CD4-positive, CD25-positive, alpha-beta regulatory T cell (primary cell): ENCODE data around the gene CCDC85C. TPM values are rescaled to one million over a fixed set of nuclear protein-coding genes. Genes with fewer than 3 reads are reported as not detected.
A peak's percentile ranks its signal among the peaks of the same experiment; 100 is the strongest.

Experiments
- ATAC-seq, 2 donors: fragments of 150-1000 bp; cut with Tn5 transposase; one replicate each; pipeline ENCODE4 v1.10.0; 2021; ENCODE audit warnings: low read depth in 2 of 2, moderate number of reproducible peaks in 2 of 2, moderate library complexity in 1 of 2
- DNase-seq, 3 donors: peaks; one replicate each; pipeline versions ENCODE4 v3.0.0 to v3.0.0-alpha.2; 2012 to 2022; ENCODE audit warnings: mixed read lengths in 1 of 3
- H3K27ac ChIP-seq: one replicate; pipeline ENCODE4 v1.7.0; 2013; ENCODE audit warnings: mild to moderate bottlenecking, low read length; ENCODE audit not compliant: insufficient read depth, poor library complexity, severe bottlenecking
- H3K27me3 ChIP-seq: one replicate; pipeline ENCODE4 v1.7.0; 2013; ENCODE audit warnings: low read length; ENCODE audit not compliant: control insufficient read depth, insufficient read depth
- H3K36me3 ChIP-seq: one replicate; pipeline ENCODE4 v1.7.0; 2013; ENCODE audit warnings: mild to moderate bottlenecking, low read length, moderate library complexity; ENCODE audit not compliant: control insufficient read depth, insufficient read depth
- H3K4me1 ChIP-seq: 2 replicates; pipeline ENCODE4 v1.7.0; 2013; ENCODE audit warnings: mild to moderate bottlenecking, low read length; ENCODE audit not compliant: insufficient read depth, control insufficient read depth, poor library complexity, severe bottlenecking
- H3K4me3 ChIP-seq: one replicate; pipeline ENCODE4 v1.7.0; 2013; ENCODE audit warnings: low read depth, mild to moderate bottlenecking, low read length, moderate library complexity
- H3K9me3 ChIP-seq, 2 experiments: 1 replicate in 1 of 2; 2 replicates in 1 of 2; pipeline ENCODE4 v1.7.0; 2013; ENCODE audit warnings: low read length in 2 of 2, mild to moderate bottlenecking in 1 of 2, moderate library complexity in 1 of 2; ENCODE audit not compliant: control insufficient read depth in 2 of 2
- H3K27ac Mint-ChIP-seq, 3 donors: one replicate each; pipeline ENCODE4 v1.8.0; 2020 to 2022; ENCODE audit warnings: mild to moderate bottlenecking in 3 of 3, mixed read lengths in 3 of 3, moderate library complexity in 2 of 3
- H3K27me3 Mint-ChIP-seq: one replicate; pipeline ENCODE4 v1.8.0; 2022; ENCODE audit warnings: mild to moderate bottlenecking, mixed read lengths
- H3K36me3 Mint-ChIP-seq: one replicate; pipeline ENCODE4 v1.8.0; 2020; ENCODE audit warnings: mixed read lengths
- H3K4me1 Mint-ChIP-seq, 4 donors: one replicate each; pipeline ENCODE4 v1.8.0; 2020 to 2022; ENCODE audit warnings: mixed read lengths in 4 of 4, mild to moderate bottlenecking in 1 of 4
- H3K4me3 Mint-ChIP-seq, 4 donors: one replicate each; pipeline ENCODE4 v1.8.0; 2020 to 2022; ENCODE audit warnings: mild to moderate bottlenecking in 4 of 4, mixed read lengths in 4 of 4, moderate library complexity in 3 of 4
- H3K9me3 Mint-ChIP-seq, 7 donors: one replicate each; pipeline ENCODE4 v1.8.0; 2020 to 2022; ENCODE audit warnings: mixed read lengths in 7 of 7, mild to moderate bottlenecking in 3 of 7, moderate library complexity in 2 of 7
- polyA plus RNA-seq, 4 donors: library from polyadenylated mRNA; unstranded; fragments of 300-500 nt; fragmentation: Illumina TruSeq; gene quantifications; one replicate each; pipeline ENCODE4 v1.2.3, GENCODE V29; 2021
- total RNA-seq: library from RNA; stranded (reverse); gene quantifications from one replicate; pipeline ENCODE4 v1.2.3, GENCODE V29; 2022

The CCDC85C gene
- total and polyA plus RNA-seq, 5 donors from 2014 or later, result 0.62 to 6.3 (median 0.98) TPM

GRCh38 chr14:99511421-99512109, 92.4 kb downstream of the CCDC85C start:
- Mint-ChIP-seq H3K4me3 (no peak overlapping the region), H3K4me1 (peaks cover 0 to 2% (median 0%) of the 10 kb centered on the region in 4 donors), H3K9me3 (no peaks in the 10 kb centered on the region), H3K36me3 (peaks cover 22% of the 10 kb centered on the region), H3K27me3 (no peaks in the 10 kb centered on the region), H3K27ac (no peak overlapping the region)
- Histone ChIP-seq H3K9me3 (no peaks in the 10 kb centered on the region), H3K4me1 (no peaks in the 10 kb centered on the region), H3K27me3 (no peaks in the 10 kb centered on the region), H3K4me3 (no peak overlapping the region), H3K36me3 (peaks cover 42% of the 10 kb centered on the region), H3K27ac (no peak overlapping the region)
- no peak for DNase-seq
- ATAC-seq, result no peak

- ATAC-seq (no peak), DNase-seq (no peak)
- peaks cover 0 to 2% (median 0%) of the 10 kb centered on the region in 4 donors for H3K4me1 Mint-ChIP-seq
- Histone ChIP-seq H3K4me3 (no peak overlapping the region), H3K9me3 (no peaks in the 10 kb centered on the region), H3K27ac (no peak overlapping the region), H3K36me3 (peaks cover 51% of the 10 kb centered on the region), H3K4me1 (no peaks in the 10 kb centered on the region), H3K27me3 (no peaks in the 10 kb centered on the region)
- no peak overlapping the region for H3K27ac Mint-ChIP-seq
- no peaks in the 10 kb centered on the region for H3K9me3 Mint-ChIP-seq
- H3K4me3 Mint-ChIP-seq, result no peak overlapping the region
- H3K27me3 Mint-ChIP-seq, result no peaks in the 10 kb centered on the region
- peaks cover 31% of the 10 kb centered on the region for H3K36me3 Mint-ChIP-seq
Measured at GRCh38 chr14:99510556-99511139, 93.4 kb downstream of the CCDC85C start.

- no peak for DNase-seq
- H3K36me3 Mint-ChIP-seq, result peaks cover 37% of the 10 kb centered on the region
Measured at GRCh38 chr14:99509871-99510555, 94.0 kb downstream of the CCDC85C start.

GRCh38 chr14:99508896-99509629, 94.9 kb downstream of the CCDC85C start:
- no peaks in the 10 kb centered on the region for H3K9me3 Mint-ChIP-seq
- Histone ChIP-seq H3K36me3 (peaks cover 67% of the 10 kb centered on the region), H3K27me3 (no peaks in the 10 kb centered on the region), H3K4me1 (no peaks in the 10 kb centered on the region), H3K9me3 (no peaks in the 10 kb centered on the region), H3K27ac (no peak overlapping the region), H3K4me3 (no peak overlapping the region)
- H3K36me3 Mint-ChIP-seq, result peaks cover 46% of the 10 kb centered on the region
- H3K4me3 Mint-ChIP-seq, result no peak overlapping the region
- H3K27ac Mint-ChIP-seq, result peak overlapping the region in 2 of 3 donors; percentile 41 to 59
- H3K27me3 Mint-ChIP-seq, result no peaks in the 10 kb centered on the region
- DNase-seq (no peak), ATAC-seq (no peak)
- H3K4me1 Mint-ChIP-seq, result peaks cover 0 to 2% (median 0%) of the 10 kb centered on the region in 4 donors

More at GRCh38 chr14:99509871-99510555, 94.0 kb downstream of the CCDC85C start:
- Histone ChIP-seq H3K4me3 (no peak overlapping the region), H3K27ac (no peak overlapping the region), H3K4me1 (no peaks in the 10 kb centered on the region), H3K9me3 (no peaks in the 10 kb centered on the region), H3K36me3 (peaks cover 58% of the 10 kb centered on the region), H3K27me3 (no peaks in the 10 kb centered on the region)
- Mint-ChIP-seq H3K27ac (no peak overlapping the region), H3K4me3 (no peak overlapping the region), H3K4me1 (peaks cover 0 to 2% (median 0%) of the 10 kb centered on the region in 4 donors), H3K27me3 (no peaks in the 10 kb centered on the region), H3K9me3 (no peaks in the 10 kb centered on the region)
- ATAC-seq, result no peak

GRCh38 chr14:99507860-99508640, 96.0 kb downstream of the CCDC85C start:
- no peak for ATAC-seq
- peaks cover 0 to 2% (median 0%) of the 10 kb centered on the region in 4 donors for H3K4me1 Mint-ChIP-seq
- H3K27ac Mint-ChIP-seq, result peak overlapping the region in 1 of 3 donors; percentile 41
- Histone ChIP-seq H3K4me1 (no peaks in the 10 kb centered on the region), H3K4me3 (no peak overlapping the region), H3K27me3 (no peaks in the 10 kb centered on the region), H3K36me3 (peaks cover 77% of the 10 kb centered on the region), H3K9me3 (no peaks in the 10 kb centered on the region), H3K27ac (no peak overlapping the region)
- H3K9me3 Mint-ChIP-seq, result no peaks in the 10 kb centered on the region
- H3K27me3 Mint-ChIP-seq, result no peaks in the 10 kb centered on the region
- DNase-seq, result no peak
- no peak overlapping the region for H3K4me3 Mint-ChIP-seq
- H3K36me3 Mint-ChIP-seq, result peaks cover 53% of the 10 kb centered on the region

- Histone ChIP-seq H3K4me1 (no peaks in the 10 kb centered on the region), H3K27ac (no peak overlapping the region), H3K27me3 (no peaks in the 10 kb centered on the region), H3K4me3 (no peak overlapping the region), H3K9me3 (no peaks in the 10 kb centered on the region), H3K36me3 (peaks cover 91% of the 10 kb centered on the region)
- ATAC-seq (no peak), DNase-seq (no peak)
- Mint-ChIP-seq H3K27me3 (no peaks in the 10 kb centered on the region), H3K9me3 (no peaks in the 10 kb centered on the region), H3K27ac (peak overlapping the region in 2 of 3 donors; percentile 37 to 92), H3K4me3 (peak overlapping the region in 2 of 4 donors; percentile 7 to 50), H3K36me3 (peaks cover 62% of the 10 kb centered on the region), H3K4me1 (peaks cover 0 to 2% (median 0%) of the 10 kb centered on the region in 4 donors)
Measured at GRCh38 chr14:99506276-99506675, 97.7 kb downstream of the CCDC85C start.

GRCh38 chr14:99505089-99505488, 98.9 kb downstream of the CCDC85C start:
- Mint-ChIP-seq H3K36me3 (peaks cover 74% of the 10 kb centered on the region), H3K27ac (peak overlapping the region in 1 of 3 donors; percentile 37), H3K9me3 (no peaks in the 10 kb centered on the region), H3K4me3 (peak overlapping the region in 2 of 4 donors; percentile 5 to 29), H3K4me1 (peaks cover 0 to 2% (median 0%) of the 10 kb centered on the region in 4 donors), H3K27me3 (no peaks in the 10 kb centered on the region)
- H3K36me3 ChIP-seq, result peaks cover 98% of the 10 kb centered on the region
- no peak for DNase-seq
- no peak for ATAC-seq
- no peaks in the 10 kb centered on the region for H3K27me3 ChIP-seq
- H3K4me3 ChIP-seq, result no peak overlapping the region
- H3K4me1 ChIP-seq, result no peaks in the 10 kb centered on the region
- no peak overlapping the region for H3K27ac ChIP-seq
- no peaks in the 10 kb centered on the region for H3K9me3 ChIP-seq
